SHP77 treated with DMSO at 0.1 percent for 48 hours (cell line): ENCODE results near the gene ZNF805.
"Not testable (repeated sequence)": the region's sequence is repeated elsewhere in the genome, so short reads cannot be mapped to it uniquely, and the experiment has no call there.

Experiments
- DNase-seq: peaks from one replicate; lab custom pipeline; 2025; lab: John Stamatoyannopoulos, UW

The ZNF805 gene

GRCh38 chr19:57240311-57241090 lies at the start of gene ZNF805:
ZNF805 (plus strand) TSS chr19:57240632; CDS start chr19:57240892, 260 bp downstream.
- DNase-seq: peak; percentile 73

DNA sequence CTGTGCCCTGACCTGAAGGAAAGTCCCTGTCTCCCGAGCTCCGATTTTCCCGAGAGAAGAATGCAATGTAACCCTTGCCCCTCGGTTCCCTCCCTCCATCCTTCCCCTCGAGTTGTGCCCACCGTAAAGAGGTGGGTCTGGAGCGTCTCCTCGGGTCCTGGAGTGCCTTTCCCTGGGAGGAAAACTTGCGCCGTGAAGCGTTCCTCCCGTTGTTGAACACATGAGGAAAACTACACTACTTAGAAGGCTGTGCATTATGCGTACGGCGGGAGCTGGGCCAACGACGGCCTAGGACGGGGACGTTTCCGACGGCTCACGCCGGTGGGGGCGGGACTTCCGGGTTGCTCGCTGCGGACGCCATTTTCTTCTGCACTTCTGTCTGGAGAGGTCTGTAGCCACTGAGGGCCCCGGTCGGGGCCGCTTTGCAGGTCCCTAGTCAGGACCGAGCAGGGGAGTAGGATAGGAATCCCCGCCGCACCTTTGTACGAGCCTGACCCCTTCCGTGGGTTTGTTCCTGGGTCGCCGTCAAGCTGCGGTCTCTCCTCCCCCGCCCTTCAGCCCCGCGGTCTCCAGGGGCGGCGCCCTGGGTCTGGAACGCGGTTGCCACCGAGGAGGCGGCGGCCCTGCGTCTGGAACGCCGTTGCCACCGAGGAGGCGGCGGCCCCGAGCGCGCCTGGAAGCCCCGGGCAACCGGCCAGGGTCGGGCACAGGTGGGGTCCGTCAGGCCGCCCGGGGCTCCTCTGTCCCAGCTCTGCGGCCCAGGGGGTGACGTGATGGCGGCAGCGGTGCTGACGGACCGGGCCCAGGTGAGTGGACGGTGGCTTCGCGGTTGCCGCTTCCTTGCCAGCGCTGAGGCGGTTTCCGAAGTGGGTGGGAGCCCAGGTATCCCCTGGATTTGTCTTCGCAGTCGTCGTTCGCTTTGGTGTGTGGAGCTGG lies 49.0 kb upstream of the ZNF805 start, which contains the start of gene ZNF264:
ZNF264 (plus strand) TSS at position 360 of the 936 bp plus-strand sequence; CDS start at position 774, 414 bp downstream.
- DNase-seq: peak; percentile 60

- DNase-seq: no peak
Measured at GRCh38 chr19:57192077-57192420, 48.4 kb upstream of the ZNF805 start.

GRCh38 chr19:57192993-57193392 lies 47.4 kb upstream of the ZNF805 start:
- DNase-seq: no peak

DNA sequence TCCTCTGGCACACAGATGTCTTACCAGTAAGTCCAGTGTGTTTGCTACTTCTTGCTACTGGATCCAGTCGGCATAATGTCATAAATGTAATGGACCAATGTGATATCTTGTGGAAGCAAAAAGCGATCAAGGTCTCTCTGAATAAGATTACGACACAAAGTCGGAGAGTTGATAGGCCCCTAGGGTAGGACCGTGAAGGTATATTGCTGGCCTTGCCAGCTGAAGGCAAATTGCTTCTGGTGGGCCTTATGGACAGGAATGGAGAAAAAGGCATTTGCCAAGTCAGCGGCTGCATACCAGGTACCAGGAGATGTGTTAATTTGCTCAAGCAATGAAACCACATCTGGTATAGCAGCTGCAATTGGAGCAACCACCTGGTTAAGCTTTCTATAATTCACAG lies 42.6 kb upstream of the ZNF805 start:
- DNase-seq: not testable (repeated sequence)

- no peak for DNase-seq
Measured at GRCh38 chr19:57202160-57202559, 38.3 kb upstream of the ZNF805 start.

DNA sequence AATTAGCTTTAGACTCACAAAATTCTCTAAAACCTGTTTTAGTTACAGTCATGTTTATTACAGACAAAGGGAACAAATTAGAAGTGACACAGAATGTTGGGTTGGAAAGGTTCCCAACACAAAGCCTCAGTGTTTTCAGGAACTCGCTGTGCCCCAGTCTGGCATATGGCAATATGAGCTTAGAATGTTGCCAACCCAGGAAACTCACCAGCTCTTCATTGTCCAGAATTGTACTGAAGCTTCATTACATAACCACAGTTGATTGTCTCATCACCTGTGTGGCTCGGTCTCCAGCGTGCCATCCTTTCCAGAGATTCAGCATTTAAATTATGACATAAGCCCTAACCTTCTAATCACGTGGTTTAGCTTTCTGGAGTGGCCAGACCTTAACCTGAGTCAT lies 30.1 kb upstream of the ZNF805 start:
- DNase-seq: no peak

DNA sequence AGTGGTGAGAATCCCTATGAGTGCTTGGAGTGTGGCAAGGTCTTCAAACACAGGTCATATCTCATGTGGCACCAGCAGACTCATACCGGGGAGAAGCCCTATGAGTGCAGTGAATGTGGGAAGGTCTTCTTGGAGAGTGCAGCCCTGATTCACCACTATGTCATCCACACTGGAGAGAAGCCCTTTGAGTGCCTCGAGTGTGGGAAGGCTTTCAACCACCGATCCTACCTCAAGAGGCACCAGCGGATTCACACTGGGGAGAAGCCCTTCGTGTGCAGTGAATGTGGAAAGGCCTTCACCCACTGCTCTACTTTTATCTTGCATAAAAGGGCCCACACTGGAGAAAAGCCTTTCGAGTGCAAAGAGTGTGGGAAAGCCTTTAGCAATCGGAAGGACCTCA lies 28.3 kb upstream of the ZNF805 start:
- no peak for DNase-seq

DNA sequence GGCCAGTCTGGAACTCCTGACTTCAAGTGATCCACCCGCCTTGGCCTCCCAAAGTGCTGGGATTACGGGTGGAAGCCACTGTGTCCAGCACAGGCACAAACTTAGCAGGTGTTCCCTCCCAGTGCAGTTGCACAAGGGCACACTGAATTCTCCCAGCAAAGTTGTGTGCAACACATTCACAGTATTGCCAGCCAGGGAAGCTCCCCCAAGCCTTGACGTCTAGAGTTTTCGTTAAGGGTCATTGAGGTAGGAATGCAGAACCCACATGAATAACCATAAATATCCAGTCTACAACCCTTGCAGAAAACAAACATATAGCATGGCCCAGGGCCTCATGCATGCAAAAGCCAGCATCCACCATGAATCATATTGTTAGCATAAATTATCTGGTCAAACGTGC lies 12.9 kb upstream of the ZNF805 start:
- no peak for DNase-seq

DNA sequence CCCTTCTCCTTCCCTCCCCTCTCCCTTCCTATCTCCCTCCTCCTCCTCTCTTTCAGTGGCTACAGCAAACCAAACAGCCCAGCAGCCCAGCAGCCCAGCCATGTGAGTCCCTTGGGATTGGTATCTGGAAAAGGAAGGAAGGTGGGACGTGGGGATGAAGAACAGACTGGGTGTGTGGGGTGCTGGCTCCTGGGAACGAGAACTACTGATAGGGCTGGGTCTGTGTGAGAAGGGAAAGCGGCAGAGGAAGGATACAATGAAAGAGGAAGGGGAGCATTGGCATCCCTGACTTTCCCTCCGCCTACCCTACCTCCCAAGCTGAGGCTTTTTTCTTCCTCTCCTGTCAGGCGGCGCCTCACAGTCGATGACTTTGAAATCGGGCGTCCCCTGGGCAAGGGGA lies 8.7 kb upstream of the ZNF805 start:
- no peak for DNase-seq

GRCh38 chr19:57233207-57233606 lies 7.2 kb upstream of the ZNF805 start:
- DNase-seq: no peak

DNA sequence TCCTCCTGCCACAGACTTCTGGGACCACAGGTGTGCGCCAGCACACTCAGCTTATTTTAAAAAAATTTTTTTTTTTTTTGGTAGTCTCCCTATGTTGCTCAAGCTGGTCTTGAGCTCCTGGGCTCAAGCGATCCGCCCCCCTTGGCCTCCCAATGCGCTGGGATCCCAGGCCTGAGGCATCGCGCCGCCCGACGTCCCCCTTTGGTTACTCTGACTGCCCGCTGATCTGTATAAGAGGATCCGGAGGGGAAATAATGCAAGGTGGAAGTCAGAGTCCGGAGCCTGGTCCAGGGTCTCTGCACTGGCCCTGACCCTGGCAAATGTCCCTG lies 486 bp upstream of the ZNF805 start:
- no peak for DNase-seq

GRCh38 chr19:57241176-57241575 lies 744 bp downstream of the ZNF805 start:
- DNase-seq: no peak

DNA sequence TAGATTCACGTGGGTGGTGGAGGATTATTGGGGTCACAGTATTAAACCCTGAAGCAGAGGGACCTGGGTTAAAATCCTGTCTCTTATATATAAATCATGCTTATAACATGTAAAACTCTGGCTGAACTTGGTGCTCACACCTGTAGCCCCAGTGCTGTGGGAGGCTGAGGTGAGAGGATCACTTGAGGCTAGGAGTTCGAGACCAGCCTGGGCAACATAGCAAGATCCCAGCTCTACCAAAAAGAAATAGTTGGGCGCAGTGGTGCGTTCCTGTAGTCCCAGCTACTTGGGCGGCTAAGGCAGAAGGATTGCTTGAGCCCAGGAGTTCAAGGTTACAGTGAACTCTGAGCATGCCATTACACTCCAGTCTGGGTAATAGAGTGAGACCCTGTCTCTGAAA lies 2.4 kb downstream of the ZNF805 start:
- no peak for DNase-seq

DNA sequence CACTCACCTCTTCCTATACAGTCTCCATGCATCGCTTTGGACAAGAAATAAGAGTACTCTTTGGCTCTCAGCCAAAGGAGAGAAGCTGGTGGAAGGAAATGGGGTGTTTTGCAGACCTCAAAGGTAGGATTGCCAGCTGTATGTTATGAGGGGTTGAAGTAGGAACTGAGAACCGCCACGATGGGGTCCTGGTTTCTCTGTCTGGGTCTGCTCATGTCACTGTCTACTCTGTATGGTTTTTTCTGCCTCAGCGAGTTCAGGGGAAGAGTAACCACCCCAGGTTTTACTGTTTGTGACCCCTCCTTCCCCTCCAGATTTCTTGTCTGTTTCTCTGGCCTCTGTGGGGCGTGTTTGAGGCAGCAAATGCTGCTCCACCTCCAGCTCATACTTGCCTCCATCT lies 4.1 kb downstream of the ZNF805 start:
- no peak for DNase-seq

DNA sequence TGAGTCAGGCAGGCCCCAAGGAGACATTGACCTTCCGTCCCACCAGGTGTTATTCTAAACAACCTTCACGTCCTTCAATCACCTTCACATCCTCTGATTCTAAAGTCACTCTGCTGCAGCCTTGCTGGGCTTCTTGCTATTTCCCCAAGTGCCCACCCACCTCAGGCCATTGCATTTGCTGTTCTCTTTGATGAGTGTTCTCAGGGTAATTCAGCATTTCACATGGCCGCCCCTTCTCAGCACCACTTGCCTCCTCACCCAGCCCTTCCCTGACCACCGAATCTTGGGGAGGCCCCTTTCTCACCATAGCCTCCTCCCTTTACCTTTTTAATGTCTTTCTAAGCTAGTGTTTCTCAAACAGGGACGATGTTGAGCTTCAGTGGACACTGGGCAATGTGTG lies 4.6 kb downstream of the ZNF805 start:
- DNase-seq: no peak

GRCh38 chr19:57245959-57246358 lies 5.5 kb downstream of the ZNF805 start:
- DNase-seq: no peak

DNA sequence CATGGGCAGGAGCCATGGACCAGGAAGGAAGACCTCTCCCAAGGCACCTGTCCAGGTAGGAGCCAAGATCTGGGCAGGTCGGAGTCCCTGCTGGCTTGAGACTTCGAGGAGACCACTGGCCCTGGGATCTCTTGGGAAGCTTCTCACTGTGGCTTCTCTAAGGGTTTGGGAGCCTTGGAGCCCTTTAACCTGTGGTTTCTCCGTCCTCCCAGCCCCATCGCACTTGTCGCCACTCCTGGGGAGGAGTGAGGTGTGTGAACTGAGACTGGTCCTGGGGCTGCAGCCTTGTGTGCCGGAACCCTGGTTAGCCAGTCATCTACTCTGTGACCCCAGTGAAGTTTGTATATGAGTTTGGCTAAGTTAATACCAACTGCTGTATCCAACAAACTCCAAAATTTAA lies 8.2 kb downstream of the ZNF805 start:
- no peak for DNase-seq

- no peak for DNase-seq
Measured at GRCh38 chr19:57249329-57249728, 8.9 kb downstream of the ZNF805 start.

GRCh38 chr19:57253767-57254166 lies 13.3 kb downstream of the ZNF805 start:
- not testable (repeated sequence) for DNase-seq

GRCh38 chr19:57262044-57262443 lies 21.6 kb downstream of the ZNF805 start:
- DNase-seq: no peak

- DNase-seq: no peak
Measured at GRCh38 chr19:57263244-57263741, 22.9 kb downstream of the ZNF805 start.

DNA sequence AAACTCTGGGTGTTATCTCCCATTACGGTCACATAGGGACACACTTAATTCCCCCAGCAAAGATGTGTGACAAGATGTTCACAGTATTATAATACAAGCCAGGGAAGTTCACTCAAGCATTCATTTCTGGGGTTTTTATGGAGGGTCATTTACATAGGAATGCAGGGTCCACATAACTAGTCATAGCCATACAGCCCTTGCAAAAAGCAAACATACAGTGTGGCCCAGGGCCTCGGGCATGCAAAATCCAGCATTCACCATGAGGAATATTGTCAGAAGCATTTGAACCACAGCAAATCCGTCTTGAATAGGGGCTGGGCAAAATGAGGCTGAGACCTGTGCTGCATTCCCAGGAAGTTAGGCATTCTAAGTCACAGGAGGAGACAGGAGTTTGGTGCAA lies 26.9 kb downstream of the ZNF805 start:
- DNase-seq: no peak
